K562 (cell line): ENCODE data around the gene TIMM17A. TPM values are rescaled to one million over a fixed set of nuclear protein-coding genes. Genes with fewer than 3 reads are reported as not detected.

Experiments used
- ETS2 ChIP-seq: IDR thresholded peaks from 2 replicates; pipeline ENCODE4 v1.6.1; 2016; ENCODE audit warnings: borderline replicate concordance, missing genetic modification characterization, mild to moderate bottlenecking, moderate library complexity, missing compliant biosample characterization; ENCODE audit not compliant: poor library complexity, severe bottlenecking
- FUS ChIP-seq: fragments of 200-400 bp; formaldehyde crosslinking; optimal IDR thresholded peaks from 2 replicates; pipeline ENCODE3; 2017; ENCODE audit warnings: low read depth, low read length
- HMGN3 ChIP-seq: IDR thresholded peaks from 2 replicates; pipeline ENCODE4 v1.6.1; 2011; ENCODE audit warnings: borderline replicate concordance, low read depth, mild to moderate bottlenecking, mixed read lengths, low read length; ENCODE audit not compliant: insufficient read length; ENCODE audit errors: extremely low read depth
- HNRNPH1 ChIP-seq: fragments of 200-400 bp; formaldehyde crosslinking; optimal IDR thresholded peaks from 2 replicates; pipeline ENCODE3; 2017; ENCODE audit warnings: low read depth, mild to moderate bottlenecking, low read length, moderate library complexity
- KDM5B ChIP-seq: fragments of 200-600 bp; sonication (generic); IDR thresholded peaks from 2 replicates; pipeline ENCODE4 v1.6.1; 2012; ENCODE audit warnings: low read depth, mild to moderate bottlenecking, moderate library complexity, low read length, control low read depth, inconsistent platforms; ENCODE audit not compliant: insufficient replicate concordance
- NCOA1 ChIP-seq: fragments of 450-650 bp; IDR thresholded peaks from 2 replicates; pipeline ENCODE4 v1.6.1; 2016; ENCODE audit warnings: low read depth
- NRF1 ChIP-seq, 2 experiments: fragments of 450-650 bp; IDR thresholded peaks in 1 of 2; conservative IDR thresholded peaks in 1 of 2; 2 replicates each; pipeline ENCODE4 v1.6.1; 2014; ENCODE audit warnings: mild to moderate bottlenecking in 2 of 2
- POLR2AphosphoS5 ChIP-seq: IDR thresholded peaks from 2 replicates; pipeline ENCODE4 v1.6.1; 2011; ENCODE audit warnings: mild to moderate bottlenecking, low read depth, low read length, moderate library complexity; ENCODE audit not compliant: control insufficient read depth, insufficient read depth
- POLR3G ChIP-seq: IDR thresholded peaks from 2 replicates; pipeline ENCODE4 v1.6.1; 2011; ENCODE audit not compliant: insufficient read length, insufficient replicate concordance; ENCODE audit errors: extremely low read depth
- PRMT5 ChIP-seq: sonication (generic); formaldehyde crosslinking; IDR thresholded peaks from 2 replicates; pipeline ENCODE4 v1.5.0; 2020; ENCODE audit warnings: missing genetic modification reagents
- PYGO2 ChIP-seq: fragments of 450-650 bp; IDR thresholded peaks from 2 replicates; pipeline ENCODE4 v1.6.1; 2016; ENCODE audit warnings: mild to moderate bottlenecking, missing genetic modification characterization, moderate library complexity, missing compliant biosample characterization
- RAD21 ChIP-seq, 2 experiments: fragments of 250-450 bp in 1 of 2; fragments of 450-650 bp in 1 of 2; sonication (Bioruptor Pico) in 1 of 2; formaldehyde crosslinking in 1 of 2; IDR thresholded peaks in 1 of 2; conservative IDR thresholded peaks in 1 of 2; 2 replicates each; pipeline versions ENCODE4 v1.4.0 to v1.8.0; 2020 to 2022; ENCODE audit warnings: mild to moderate bottlenecking in 2 of 2, moderate library complexity in 1 of 2
- RBM34 ChIP-seq: fragments of 200-400 bp; formaldehyde crosslinking; IDR thresholded peaks from 2 replicates; pipeline ENCODE4 v1.6.1; 2018; ENCODE audit warnings: low read length, borderline replicate concordance; ENCODE audit not compliant: insufficient read depth
- SP1 ChIP-seq: sonication (generic); formaldehyde crosslinking; IDR thresholded peaks from 2 replicates; pipeline ENCODE4 v1.8.1; 2022; ENCODE audit warnings: mild to moderate bottlenecking, missing genetic modification reagents
- TAF1 ChIP-seq: IDR thresholded peaks from 2 replicates; pipeline ENCODE4 v1.6.1; 2011; ENCODE audit warnings: mild to moderate bottlenecking, low read length, moderate library complexity; ENCODE audit not compliant: insufficient read depth, control insufficient read depth, severe bottlenecking; ENCODE audit errors: extremely low read depth
- YY1 ChIP-seq, 3 experiments: IDR thresholded peaks; 2 replicates each; pipeline ENCODE4 v1.6.1; 2011; ENCODE audit warnings: low read length in 2 of 3, mild to moderate bottlenecking in 2 of 3, moderate library complexity in 2 of 3, borderline replicate concordance in 1 of 3, control low read depth in 1 of 3, low read depth in 1 of 3; ENCODE audit not compliant: insufficient read depth in 3 of 3, insufficient replicate concordance in 2 of 3, control insufficient read depth in 1 of 3, insufficient read length in 1 of 3; ENCODE audit errors: extremely low read depth in 1 of 3
- ZMIZ1 ChIP-seq, 2 experiments: fragments of 150-350 bp in 1 of 2; IDR thresholded peaks; 2 replicates each; pipeline ENCODE4 v1.6.1; 2012 to 2016; ENCODE audit warnings: low read depth in 2 of 2, low read length in 2 of 2, mild to moderate bottlenecking in 1 of 2, moderate library complexity in 1 of 2
- ZNF146 ChIP-seq: IDR thresholded peaks from one replicate; pipeline ENCODE4 v1.6.1; 2018; ENCODE audit warnings: missing compliant biosample characterization; ENCODE audit not compliant: unreplicated experiment
- ZNF75A ChIP-seq: fragments of 450-650 bp; formaldehyde crosslinking; IDR thresholded peaks from 2 replicates; pipeline ENCODE4 v1.4.0; 2020; ENCODE audit warnings: mild to moderate bottlenecking
- polyA plus RNA-seq, 8 experiments: library from polyadenylated mRNA; depleted of rRNA in 4 of 8; stranded (reverse) in 5 of 8; unstranded in 3 of 8; fragments of >200 nt; fragmentation: Nextera tagmentation in 2 of 8; fragmentation: Illumina TruSeq in 1 of 8; extraction: Ambion mirVana in 2 of 8; extraction: Trizol in 1 of 8; gene quantifications; 2 replicates each; pipeline versions ENCODE4 v1.2.1 to v1.2.3, GENCODE V29; 2011 to 2014; ENCODE audit warnings: inconsistent platforms in 1 of 8, missing spikeins in 1 of 8
- total RNA-seq, 7 experiments: library from RNA; depleted of rRNA in 6 of 7; stranded (reverse); fragments of >200 nt in 6 of 7; fragmentation: Illumina TruSeq in 2 of 7; extraction: Trizol in 2 of 7; gene quantifications; 2 replicates each; pipeline versions ENCODE4 v1.2.1 to v1.2.3, GENCODE V29; 2011 to 2021; ENCODE audit warnings: low replicate concordance in 1 of 7
- TF ChIP-seq, protein P1 (sequence below): fragments of 200-800 bp; sonication (Bioruptor generic); IDR thresholded peaks from 2 replicates; pipeline ENCODE4 v1.6.1; 2017; ENCODE audit warnings: missing genetic modification characterization, missing compliant biosample characterization

The TIMM17A gene
- total and polyA plus RNA-seq, 9 of the 15 experiments (the other 6 are each of a cell fraction or from before 2014, with no cell fraction given): 116 to 744 (median 180) TPM

DNA sequence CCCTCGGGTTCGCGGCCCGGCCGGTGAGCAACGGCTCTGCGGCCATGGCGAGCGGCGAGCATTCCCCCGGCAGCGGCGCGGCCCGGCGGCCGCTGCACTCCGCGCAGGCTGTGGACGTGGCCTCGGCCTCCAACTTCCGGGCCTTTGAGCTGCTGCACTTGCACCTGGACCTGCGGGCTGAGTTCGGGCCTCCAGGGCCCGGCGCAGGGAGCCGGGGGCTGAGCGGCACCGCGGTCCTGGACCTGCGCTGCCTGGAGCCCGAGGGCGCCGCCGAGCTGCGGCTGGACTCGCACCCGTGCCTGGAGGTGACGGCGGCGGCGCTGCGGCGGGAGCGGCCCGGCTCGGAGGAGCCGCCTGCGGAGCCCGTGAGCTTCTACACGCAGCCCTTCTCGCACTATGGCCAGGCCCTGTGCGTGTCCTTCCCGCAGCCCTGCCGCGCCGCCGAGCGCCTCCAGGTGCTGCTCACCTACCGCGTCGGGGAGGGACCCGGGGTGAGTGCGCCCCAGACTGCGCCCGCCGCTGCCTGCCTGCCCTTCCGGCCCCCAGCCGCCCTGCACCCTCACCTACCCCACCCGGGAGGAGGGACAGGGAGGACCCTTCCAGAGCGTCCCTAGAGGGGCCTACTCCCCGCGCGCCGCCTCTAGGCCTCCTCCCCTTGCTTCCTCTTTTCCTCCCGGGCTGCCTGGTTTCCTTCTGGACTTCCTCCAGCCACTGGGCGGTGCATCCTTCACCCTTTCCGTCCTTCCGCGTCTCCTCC is 27.5 kb downstream of the TIMM17A start, which contains the start of gene RNPEP (continued):
- TF ChIP-seq, protein P1, sequence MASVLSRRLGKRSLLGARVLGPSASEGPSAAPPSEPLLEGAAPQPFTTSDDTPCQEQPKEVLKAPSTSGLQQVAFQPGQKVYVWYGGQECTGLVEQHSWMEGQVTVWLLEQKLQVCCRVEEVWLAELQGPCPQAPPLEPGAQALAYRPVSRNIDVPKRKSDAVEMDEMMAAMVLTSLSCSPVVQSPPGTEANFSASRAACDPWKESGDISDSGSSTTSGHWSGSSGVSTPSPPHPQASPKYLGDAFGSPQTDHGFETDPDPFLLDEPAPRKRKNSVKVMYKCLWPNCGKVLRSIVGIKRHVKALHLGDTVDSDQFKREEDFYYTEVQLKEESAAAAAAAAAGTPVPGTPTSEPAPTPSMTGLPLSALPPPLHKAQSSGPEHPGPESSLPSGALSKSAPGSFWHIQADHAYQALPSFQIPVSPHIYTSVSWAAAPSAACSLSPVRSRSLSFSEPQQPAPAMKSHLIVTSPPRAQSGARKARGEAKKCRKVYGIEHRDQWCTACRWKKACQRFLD (CRISPR knock-in tag): peak; percentile 74; the same call in 1 of the 2 replicates
- TF ChIP-seq POLR2AphosphoS5 (peak; percentile 71; the same call in 1 of the 2 replicates), NRF1 (conservative IDR thresholded peaks at IDR 0.05 in 1 of 2, IDR thresholded peaks at IDR 0.05 in 1 of 2) (peak; percentile 62 to 71), ETS2 (no peak), ZNF75A (CRISPR knock-in tag) (0 out of 2 replicates have a peak, but pooled peaks have one; percentile 8), NCOA1 (peak; percentile 91), HMGN3 (peak; percentile 93), FUS (peak; percentile 84), RBM34 (peak; percentile 21; the same call in 1 of the 2 replicates), TAF1 (peak; percentile 69), ZNF146 (no peak), ZMIZ1 (IDR thresholded peaks at IDR 0.05; ENCODE audit: low read depth in 2 of 2, low read length in 2 of 2) (0 out of 4 replicates have a peak, but pooled peaks of 1 of the 2 experiments have one; percentile 7), POLR3G (no peak), SP1 (peak; percentile 85), HNRNPH1 (no peak), YY1 (IDR thresholded peaks at IDR 0.05; ENCODE audit: borderline replicate concordance in 1 of 3, control insufficient read depth in 1 of 3, extremely low read depth in 1 of 3, insufficient read depth in 3 of 3, insufficient read length in 1 of 3, insufficient replicate concordance in 2 of 3, low read depth in 1 of 3, low read length in 2 of 3) (peak; percentile 43 to 91 (median 88)), KDM5B (peak; percentile 85), PYGO2 (no peak), RAD21 (CRISPR knock-in tag; conservative IDR thresholded peaks at IDR 0.05 in 1 of 2, IDR thresholded peaks at IDR 0.05 in 1 of 2) (no peak), PRMT5 (CRISPR knock-in tag) (no peak)
